ENCODE measurements around the gene CCDC80.

Gene CCDC80

DNA sequence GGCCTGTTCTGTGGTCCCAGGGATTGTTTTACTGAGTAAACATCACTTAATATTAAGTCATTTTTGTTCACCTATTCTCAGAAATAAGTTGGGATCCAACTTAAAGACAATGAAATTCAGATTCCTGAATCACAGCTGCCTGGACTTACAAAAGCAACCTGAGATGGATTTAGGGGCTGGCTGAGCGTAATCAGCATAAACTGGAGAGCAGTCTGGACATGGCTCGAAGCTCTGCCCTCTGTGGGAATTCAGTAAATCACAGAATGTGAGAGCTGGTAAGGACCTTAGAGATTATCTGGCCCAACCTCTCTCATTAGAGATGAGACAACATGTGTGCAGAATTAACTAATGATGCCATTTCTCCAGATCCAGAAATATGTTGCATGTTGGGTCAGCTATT lies 23.7 kb downstream of the CCDC80 start:
- no peak overlapping the region for H3K27ac ChIP-seq
- TF ChIP-seq, protein P1, sequence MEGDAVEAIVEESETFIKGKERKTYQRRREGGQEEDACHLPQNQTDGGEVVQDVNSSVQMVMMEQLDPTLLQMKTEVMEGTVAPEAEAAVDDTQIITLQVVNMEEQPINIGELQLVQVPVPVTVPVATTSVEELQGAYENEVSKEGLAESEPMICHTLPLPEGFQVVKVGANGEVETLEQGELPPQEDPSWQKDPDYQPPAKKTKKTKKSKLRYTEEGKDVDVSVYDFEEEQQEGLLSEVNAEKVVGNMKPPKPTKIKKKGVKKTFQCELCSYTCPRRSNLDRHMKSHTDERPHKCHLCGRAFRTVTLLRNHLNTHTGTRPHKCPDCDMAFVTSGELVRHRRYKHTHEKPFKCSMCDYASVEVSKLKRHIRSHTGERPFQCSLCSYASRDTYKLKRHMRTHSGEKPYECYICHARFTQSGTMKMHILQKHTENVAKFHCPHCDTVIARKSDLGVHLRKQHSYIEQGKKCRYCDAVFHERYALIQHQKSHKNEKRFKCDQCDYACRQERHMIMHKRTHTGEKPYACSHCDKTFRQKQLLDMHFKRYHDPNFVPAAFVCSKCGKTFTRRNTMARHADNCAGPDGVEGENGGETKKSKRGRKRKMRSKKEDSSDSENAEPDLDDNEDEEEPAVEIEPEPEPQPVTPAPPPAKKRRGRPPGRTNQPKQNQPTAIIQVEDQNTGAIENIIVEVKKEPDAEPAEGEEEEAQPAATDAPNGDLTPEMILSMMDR (conservative IDR thresholded peaks at IDR 0.05), result no peak
- TF ChIP-seq ZFX (IDR thresholded peaks at IDR 0.05), result no peak

DNA sequence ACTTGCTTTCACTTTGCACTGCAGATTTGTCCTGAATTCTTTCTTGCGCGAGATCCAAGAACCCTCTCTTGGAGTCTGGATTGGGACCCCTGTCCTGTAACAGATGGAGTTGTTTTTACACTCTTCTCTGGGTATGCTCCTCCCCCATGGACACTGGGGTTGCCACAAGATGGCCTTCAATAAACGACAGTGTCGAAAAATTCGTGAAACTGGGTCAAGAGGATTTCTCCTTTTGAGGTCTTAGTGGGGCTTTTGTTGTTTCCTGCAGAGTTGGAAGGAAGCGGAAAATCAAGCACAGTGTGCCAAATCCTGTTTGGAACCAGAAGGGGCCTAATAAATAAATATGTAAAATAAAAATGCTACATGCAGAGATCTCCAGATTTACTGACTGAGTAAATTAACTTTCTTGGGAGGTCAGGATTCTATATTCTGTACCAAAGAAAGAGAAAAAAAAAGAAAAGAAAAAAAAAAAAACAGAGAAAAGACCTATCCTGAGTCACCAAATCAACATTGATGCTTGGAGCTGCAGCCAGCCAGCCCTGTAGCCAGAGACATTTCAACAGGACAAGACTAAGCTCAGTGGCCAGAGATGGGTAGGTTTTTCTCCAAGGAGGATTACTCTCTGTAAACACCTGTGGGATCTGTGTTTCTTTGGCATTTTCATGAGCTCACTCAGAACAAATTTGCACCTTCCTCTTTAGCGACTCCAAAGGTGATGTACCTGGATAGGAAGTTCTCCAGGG lies 24.8 kb downstream of the CCDC80 start:
- no peak for TF ChIP-seq ZFX (IDR thresholded peaks at IDR 0.05)
- TF ChIP-seq, protein P1 (conservative IDR thresholded peaks at IDR 0.05), result no peak
- H3K27ac ChIP-seq, result no peak overlapping the region

DNA sequence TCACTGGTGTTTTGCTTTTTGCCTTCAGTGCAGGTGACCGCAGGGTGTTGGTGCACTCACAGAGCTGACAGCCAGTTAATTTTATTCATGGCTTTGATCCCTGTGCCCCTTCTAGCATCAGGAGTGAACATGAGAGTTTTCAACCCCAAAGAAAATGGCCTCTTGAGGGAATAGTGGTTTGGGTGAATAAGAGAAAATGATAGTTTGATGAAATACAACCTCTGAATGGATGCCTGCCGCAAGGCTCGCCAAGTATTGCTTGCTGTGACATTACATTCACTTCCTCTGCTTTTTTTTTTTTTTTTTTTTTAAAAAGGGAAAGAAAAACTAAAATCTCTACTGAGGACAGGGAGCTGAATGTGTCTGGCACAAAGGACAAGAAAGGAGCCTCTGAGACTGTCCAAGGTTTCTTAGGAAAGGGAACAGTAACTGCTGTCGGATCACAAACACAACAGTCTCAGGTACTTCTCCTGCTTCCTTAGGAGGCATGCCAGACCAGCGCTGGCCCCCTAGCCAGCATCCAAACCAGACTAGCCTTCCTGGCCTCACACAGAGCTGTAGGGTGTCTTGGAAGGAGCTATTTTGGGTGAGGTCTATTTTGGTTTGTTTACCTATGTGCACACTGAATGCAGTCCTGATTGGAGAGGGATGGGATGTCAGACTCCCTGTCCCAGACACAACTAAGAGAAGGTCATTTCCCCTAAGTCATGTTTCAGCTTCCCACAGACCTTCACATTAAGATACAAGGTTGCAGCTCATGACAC lies 29.0 kb downstream of the CCDC80 start:
- H3K27ac ChIP-seq, result no peak overlapping the region
- TF ChIP-seq ZFX (IDR thresholded peaks at IDR 0.05), result no peak

DNA sequence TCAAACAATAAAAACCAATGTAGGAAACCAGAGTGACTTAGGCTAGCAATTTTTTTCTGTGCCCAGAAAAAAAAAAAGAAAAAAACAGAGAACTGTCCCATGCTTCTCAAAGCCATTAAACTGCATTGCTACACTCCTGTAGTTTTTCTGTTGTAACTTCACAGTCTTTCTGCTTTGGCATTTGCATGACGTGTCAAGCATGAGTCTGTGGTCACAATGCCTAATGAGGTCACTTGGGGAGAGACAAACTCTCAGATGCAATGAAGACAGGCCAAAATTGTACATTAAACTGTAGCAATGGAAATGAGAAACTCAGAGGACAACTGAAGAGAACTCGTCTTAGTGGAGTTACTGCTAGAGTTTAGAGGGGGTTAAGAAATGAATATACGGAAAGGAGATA lies 30.8 kb downstream of the CCDC80 start:
- no peak overlapping the region for H3K27ac ChIP-seq
- TF ChIP-seq ZFX (IDR thresholded peaks at IDR 0.05), result no peak
- TF ChIP-seq, protein P1 (conservative IDR thresholded peaks at IDR 0.05), result no peak

DNA sequence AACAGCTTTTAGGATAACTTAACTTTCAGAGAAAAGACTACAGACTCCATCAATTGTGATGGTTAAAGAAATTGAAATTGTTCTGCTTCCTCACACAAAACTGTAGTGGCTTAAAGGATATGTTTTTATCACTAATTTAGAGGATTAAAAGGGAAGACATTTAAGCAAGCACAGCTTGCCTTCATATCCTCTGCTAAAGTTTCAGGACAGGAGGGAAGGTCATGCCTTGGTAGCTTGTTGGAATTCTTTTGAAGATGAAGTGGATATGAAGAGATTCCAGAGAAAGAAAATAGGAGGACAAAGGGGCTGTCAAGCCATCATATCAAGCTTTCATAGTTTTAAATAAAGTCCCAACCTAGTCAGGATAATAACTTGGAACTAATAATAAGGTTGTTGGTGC lies 33.1 kb downstream of the CCDC80 start:
- H3K27ac ChIP-seq, result no peak overlapping the region
- no peak for TF ChIP-seq ZFX (IDR thresholded peaks at IDR 0.05)
- TF ChIP-seq, protein P1 (conservative IDR thresholded peaks at IDR 0.05), result no peak

DNA sequence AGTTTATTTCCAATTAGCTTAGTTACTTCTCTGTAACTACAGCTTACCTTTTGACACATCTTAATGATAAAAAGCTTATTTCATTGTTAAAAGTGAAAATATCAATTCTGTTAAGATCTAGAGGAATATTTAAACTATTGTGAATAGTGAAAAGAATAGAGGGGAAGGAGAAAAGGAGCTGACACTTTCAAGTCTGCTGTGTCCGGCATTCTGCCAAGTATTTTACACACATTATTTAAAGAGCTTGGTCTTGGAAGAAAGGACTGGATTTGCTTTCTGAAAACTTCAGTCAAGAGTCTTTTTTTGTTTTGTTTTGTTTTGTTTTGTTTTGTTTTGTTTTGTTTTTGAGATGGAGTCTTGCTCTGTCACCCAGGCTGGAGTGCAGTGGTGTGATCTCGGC lies 34.8 kb downstream of the CCDC80 start:
- H3K27ac ChIP-seq, result no peak overlapping the region
- no peak for TF ChIP-seq ZFX (IDR thresholded peaks at IDR 0.05)
- TF ChIP-seq, protein P1 (conservative IDR thresholded peaks at IDR 0.05), result no peak

DNA sequence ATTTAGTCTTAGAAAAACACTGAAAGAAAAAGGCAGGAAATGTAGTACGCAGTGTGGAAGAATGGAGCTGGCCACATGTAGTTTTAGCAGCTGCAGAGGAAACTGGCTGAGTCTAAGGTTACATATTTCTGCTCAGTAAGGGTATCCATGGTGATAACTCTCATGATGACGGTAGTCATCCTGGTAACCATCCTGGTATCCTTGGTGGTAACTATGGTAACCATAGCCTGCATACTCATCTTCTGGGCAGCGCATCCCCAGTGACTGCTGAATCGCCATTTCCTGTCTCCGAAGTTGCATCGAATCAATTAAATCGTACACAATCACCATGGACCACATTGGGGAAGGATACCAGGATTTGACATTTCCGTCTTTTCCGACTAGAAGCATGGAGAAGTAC lies 35.7 kb downstream of the CCDC80 start:
- H3K27ac ChIP-seq, result no peak overlapping the region
- TF ChIP-seq, protein P1 (conservative IDR thresholded peaks at IDR 0.05), result no peak
- no peak for TF ChIP-seq ZFX (IDR thresholded peaks at IDR 0.05)

All from C4-2B (cell line).